Dedifferentiated amniotic fluid mesenchymal stem cell (primary cell): ENCODE results near the gene GABRG3.

ENCODE experiments used
- DNase-seq: peaks from one replicate; pipeline ENCODE4 v3.0.0-alpha.2; 2016; ENCODE audit errors: extremely low spot score

The GABRG3 gene

DNA sequence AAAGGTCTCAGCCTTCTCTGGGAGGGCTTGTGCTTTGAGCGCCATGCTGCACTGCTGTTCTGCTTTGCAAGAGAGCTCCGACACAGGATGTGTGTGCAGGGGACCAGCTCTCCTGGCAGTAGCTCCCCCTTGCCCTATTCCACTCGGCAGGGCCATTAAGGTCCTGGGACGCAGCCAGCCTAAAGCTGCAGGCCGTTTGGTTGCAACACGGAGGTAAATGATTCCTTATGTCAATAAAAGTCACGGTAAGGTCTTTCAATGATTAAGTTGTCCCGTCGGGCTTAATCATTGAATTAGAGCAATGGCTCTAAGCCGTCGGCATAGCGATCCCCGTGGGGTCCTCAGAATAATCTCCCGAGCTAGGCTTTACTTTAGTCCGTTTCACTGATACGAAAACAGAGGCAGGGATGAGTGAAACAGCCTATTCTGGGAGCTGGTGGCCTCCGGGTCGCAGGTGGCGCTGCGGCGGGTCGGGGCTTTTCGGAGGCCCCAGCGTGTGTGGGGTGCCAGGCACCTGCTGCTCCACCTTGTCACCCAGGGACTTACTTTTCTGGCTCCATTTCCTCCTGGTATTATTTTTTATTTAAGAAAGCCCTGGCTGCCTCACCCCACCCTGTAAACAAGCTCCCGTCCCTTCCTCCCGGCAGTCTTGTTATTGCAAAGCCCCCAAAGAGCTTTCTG, 603.0 kb downstream of the GABRG3 start:
- no peak for DNase-seq

DNA sequence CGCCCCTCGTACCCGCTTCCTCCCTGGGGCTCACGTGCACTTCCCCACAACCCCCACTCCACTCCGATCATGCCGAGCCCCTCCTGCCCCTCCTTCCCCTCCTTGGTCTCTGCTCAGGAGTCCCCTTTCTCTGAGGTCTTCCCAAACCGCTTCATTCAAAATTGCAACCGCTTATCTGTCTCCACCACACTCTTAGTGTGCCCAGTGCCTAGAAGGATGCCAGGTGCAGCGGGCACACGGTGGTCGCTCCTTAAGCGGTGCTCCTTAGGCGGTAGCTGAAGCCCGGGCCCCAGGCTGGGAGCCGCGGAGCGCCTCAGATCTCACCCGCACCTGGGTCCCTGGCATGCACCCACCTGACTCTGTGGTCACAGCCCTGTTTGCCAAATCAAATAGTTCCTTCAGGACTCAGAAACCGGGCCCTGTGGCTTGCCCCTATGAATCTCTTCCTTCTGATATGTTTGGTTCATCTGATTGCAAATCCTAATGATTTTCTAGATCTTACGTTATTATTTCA, 603.6 kb downstream of the GABRG3 start:
- no peak for DNase-seq

DNA sequence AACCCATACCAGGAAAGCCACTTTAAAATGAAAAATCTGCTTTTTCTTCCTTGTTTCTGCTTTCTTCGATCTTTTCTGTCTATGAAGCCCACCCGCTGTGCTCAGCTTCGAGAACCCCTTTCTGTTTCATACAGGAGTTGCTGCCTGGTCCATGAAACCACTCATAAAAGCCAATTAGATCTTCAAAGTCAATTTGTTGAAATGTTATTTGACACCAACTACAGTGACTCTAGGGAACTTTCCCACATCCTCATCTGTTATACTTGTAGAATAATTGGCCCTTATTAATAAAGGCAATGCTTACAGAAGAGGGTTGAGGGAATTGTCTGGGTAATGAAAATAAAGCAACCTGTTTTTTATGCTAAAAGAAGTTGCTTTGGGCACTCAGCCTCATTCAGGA, 604.5 kb downstream of the GABRG3 start:
- no peak for DNase-seq

DNA sequence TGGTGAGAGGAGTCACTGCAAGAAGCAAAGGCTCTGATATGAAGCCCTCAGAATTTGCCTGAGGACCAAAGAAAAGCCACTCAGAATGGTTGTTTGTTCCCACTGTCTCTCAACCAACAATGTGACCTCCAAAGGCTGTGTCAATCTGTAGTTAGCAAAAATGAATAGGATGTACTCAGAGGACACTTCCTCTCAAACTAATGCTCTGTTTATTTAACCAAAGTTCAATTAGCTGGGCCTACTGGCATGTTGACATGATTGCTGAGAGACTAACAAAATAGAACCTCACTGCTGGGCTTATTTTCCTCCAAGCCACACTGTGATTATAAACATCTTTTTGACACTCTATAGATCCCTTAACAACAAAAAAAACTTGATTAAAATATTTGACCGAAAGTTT, 605.6 kb downstream of the GABRG3 start:
- DNase-seq, result no peak

DNA sequence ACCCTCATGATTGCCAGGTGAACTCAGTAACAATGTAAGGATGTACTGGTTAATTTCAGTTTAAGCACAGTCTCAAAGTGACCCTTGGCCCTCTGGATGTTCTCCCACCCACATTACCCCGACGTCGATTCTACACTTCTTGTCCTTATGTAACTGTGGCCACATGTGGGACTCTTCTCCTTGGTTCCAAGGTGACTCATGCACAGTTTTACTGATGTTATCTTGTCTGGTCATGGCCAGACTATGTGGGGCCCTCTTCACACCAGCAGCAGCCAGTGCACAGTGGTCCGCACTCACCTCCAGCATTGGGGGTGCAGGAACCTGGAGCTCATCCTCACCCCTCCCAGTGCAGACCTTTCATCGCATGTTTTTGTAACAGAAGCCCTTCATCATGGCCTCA, 608.8 kb downstream of the GABRG3 start:
- no peak for DNase-seq

DNA sequence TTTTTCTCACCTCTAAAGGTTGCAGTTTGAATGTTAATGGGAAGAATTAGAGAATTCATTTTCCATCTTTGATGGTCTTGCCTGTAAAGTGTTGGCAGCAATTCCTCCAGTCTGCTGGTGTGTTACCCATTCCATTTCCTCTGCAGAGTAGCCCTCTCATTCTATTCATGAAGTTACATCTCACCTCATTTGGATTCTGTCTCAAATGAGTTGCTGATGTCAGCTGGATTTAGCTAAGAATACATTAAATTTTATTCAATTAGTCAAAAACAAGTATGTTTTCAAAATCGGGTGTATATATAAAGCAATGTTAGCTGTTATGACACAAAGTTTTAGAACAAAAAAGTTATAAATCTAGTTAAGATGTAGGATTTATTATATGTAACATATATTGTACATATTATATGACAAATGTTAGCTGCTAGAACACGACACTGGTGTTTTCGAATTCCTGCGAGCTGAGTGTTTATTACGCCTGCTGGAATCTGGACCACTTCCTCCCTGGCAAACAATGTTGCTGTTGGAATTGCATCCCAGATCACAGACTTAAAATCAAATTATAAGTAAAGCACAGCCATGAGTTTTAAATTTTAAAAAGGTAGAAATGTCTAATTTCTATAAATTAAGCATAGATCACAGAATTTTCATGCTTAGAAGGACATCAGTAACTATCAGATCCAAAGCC, 611.9 kb downstream of the GABRG3 start:
- no peak for DNase-seq

DNA sequence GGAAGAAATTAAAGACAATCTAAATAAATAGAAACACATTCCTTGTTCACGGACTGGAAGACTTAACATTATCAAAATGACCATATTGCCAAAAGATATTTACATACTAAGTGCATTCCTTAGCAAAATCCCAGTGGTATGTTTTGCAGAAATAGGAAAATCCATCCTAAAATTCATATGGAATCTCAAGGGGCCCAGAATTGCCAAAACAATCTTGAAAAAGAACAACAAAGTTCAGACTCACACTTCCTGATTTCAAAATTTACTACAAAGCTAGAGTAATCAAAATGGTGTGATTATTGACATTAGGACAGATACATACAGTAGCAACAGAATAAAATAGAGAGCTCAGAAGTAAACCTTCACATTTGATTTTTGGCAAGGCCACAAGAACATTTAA, 612.7 kb downstream of the GABRG3 start:
- DNase-seq, result no peak

DNA sequence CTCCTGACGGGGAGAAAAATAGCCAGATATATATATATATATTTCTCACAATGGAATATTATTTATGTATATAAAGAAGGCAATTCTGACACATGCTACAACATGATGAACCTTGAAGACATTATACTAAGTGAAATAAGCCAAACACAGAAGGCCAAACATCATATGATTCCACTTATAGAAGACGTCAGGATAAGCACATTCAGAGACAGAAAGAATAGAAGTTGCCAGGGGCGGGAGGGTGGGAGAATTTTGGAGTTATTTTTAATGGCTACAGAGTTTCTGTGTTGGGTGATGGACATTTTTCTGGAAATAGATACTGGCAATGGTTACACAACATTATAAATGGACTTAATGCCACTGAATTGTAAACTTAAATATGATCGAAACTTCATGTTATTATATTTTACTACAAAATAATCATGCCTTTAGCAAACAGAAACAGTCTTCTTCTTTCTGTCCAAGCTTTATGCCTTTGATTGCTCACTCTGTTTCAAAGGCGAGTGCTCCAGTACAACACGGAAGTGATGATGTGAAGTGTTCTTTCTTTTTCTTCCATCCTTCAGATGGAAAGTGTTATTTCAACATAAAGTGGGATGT, 614.2 kb downstream of the GABRG3 start:
- no peak for DNase-seq

DNA sequence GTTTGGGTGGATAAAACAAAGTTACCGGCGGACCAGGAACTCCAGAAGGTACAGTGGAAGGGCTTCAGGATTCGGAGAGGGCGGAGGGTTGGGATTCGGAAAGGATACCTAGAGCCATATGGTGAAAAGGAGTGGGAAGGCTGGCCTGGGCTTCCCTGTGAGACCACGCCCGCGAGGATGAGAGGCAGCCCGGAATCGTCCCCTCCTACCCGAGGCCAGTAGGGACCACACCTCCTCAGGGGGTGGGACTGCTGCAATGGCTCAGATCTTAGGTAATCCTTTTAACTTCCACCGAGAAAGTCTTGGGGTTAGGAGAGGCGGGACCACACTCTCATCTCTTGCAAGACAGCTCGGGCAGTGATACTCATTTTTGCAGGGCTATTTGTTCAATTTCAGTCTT, 616.8 kb downstream of the GABRG3 start:
- DNase-seq, result no peak

DNA sequence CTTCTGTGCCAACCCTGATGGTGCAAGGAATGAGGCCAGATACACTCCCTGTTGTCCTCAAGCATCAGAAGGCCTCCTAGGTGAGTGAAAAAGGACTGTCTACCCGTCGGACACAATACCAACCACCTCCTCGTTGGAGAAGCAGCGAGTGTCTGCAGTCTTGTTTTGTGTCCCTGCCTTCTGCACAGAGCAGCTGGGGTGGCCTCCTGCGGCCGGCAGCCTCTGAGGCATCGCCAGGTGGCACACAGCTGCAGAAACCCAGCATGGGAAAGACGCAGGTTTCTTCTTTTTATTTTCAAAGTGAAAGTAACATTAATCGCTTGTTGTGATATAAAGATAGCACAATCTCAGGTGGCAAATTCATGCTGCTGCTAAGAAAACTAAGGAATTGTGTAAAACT, 618.3 kb downstream of the GABRG3 start:
- no peak for DNase-seq

DNA sequence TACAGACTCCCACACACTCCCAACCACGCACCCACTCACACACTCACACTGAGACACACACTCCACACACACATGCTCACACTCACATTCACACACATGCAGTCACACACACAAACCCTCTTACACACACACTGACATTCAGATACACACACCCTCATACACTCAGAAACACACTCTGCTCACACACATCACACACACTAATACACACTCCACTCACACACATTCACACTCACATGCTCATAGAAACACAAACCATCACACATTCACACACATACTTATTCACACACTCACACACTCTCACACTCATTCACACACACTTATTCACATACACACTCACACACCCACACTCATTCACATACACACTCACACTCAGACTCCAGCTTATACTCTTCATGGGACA, 618.8 kb downstream of the GABRG3 start:
- DNase-seq, result no peak
